ENCODE measurements around the gene HS1BP3. TPM values are rescaled to one million over a fixed set of nuclear protein-coding genes. Genes with fewer than 3 reads are reported as not detected.

Gene HS1BP3
- polyA plus RNA-seq, 4 donors, result 15.9 to 22.5 (median 20.5) TPM

DNA sequence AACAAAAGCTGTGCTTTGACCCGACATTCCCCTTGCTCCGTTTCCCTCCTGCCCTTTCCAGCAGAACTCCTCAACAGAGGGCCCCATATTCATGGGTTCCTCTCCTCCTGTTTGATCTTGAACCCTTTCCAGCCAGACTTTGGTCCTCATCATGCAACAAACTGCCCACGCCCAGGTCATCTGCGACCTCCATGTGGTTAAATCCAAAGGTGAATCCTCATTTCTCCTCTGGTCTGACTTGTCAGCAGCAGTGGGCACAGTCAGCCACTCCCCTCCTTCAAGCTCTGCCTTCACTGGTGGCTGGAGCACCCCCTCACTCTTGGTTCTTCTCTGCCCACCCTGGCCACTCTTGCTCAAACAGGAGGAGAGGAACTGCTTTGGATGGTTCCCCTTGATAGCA lies 2.7 kb downstream of the HS1BP3 start:
- DNase-seq (ENCODE audit: low read depth in 4 of 4, low spot score in 2 of 4), result no peak

DNA sequence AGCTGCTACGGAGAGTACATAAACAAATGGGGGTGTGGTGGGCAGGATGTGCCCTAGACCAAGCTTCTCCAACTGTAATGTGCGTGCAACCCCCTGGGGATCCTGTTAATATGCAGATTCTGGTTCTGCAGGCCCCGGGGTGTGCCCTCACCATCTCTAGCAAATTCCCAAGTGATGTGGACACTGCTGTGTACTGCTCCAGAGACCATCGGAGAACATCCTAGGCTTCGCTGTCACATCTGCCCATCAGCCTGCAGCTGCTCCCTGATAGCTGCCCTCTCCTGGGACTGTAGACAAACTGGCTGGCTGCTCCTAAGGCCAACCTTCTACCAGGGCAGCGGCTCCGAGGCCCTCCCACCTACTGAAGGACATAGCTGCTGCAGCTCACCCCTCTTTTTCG lies 3.2 kb downstream of the HS1BP3 start:
- DNase-seq (ENCODE audit: low read depth in 4 of 4, low spot score in 2 of 4), result no peak

DNA sequence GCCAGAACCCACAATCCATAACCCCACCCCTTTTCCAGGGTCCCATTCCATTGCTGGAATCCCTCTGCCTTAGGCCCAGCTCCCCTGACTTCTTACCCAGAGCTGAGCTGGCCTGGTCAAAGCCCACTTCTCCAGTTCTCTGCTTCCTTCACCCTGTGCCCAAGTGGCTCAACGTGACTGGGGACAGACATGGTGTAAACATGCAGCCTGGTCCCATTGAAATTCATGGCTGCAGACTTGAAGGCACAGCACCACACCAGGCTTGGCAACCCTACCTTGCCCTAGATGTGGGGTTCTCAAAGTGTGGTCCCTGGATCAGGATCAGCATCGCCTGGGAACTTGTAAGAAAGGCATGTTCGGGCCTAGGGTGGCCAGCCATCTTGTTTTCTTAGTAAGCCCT lies 3.7 kb downstream of the HS1BP3 start:
- DNase-seq (ENCODE audit: low read depth in 4 of 4, low spot score in 2 of 4), result no peak

DNA sequence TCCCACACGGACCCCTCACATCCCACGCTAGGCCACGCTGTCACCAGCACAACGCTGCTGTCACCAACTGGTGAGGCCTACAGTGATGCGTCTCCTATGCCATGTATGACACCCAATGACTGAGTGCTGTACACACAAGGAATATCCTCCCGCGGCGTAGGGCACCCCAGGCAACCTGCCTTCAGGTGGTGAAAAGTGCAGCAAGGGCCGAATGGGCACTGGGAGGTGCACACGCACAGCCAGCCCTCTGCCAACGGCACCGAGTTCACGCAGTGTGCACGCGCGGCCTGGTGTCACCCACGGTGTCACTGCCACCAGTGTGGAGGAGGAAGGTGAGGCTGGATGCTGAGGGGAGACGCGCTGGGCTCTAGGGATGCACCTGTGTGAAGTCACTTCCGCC lies 4.5 kb downstream of the HS1BP3 start:
- DNase-seq (ENCODE audit: low read depth in 4 of 4, low spot score in 2 of 4), result no peak

DNA sequence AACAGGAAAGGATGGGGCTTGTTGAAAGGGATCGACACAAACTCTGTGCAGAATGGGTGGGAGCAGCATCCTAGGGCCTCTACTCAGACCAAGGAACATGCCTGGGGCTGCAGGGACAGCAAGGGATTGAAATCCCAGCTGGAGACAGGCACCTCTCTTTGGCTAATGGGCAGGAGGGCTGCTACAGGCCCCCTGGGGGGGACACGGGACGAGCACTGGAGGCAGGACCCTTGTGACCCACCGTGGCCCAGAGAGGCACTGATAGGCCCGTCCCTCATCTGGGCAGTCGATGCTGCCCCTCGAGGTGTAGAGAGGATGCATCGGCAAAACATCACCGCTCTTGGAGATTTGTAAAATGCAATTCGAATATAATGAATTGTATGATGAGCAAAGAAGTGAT lies 5.1 kb downstream of the HS1BP3 start:
- DNase-seq (ENCODE audit: low read depth in 4 of 4, low spot score in 2 of 4), result no peak

DNA sequence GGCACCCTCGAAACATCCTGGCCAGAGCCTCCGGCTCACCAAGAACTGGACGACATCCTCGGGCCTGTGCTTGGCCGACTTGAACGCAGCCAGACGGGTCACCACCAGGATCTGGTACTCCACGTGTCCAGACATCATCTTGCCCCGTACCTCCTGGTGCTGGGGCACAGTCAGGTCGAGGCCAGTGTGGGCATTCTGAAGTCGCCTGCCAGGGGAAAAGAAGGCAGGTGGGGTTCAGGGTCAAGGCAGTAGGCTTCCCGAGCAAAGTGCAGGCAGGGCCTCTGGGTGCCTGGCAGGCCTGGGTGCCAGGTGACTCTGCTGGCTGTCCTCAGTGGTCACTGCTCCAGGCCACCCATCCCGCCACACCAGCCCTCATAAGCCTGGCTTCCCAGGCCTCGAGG lies 5.6 kb downstream of the HS1BP3 start:
- no peak for DNase-seq (ENCODE audit: low read depth in 4 of 4, low spot score in 2 of 4)

DNA sequence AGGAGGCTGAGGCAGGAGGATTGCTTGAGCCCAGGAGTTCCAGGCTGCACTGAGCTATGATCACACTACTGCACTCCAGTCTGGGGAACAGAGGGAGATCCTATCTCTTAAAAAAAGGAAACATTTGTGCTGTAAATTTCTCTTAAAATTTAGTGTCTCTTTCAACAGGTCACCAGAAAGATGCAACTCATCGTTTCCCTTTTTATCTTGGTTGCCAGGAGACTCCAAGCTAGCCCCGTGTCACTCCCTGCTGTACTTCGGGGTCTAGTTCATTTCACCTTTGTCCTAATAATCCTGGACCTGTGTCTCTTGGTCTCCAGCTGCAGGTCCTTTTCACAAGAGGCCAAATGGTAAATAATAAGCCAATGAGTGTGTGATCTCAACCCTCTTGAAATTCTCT lies 7.1 kb downstream of the HS1BP3 start:
- no peak for DNase-seq (ENCODE audit: low read depth in 4 of 4, low spot score in 2 of 4)

DNA sequence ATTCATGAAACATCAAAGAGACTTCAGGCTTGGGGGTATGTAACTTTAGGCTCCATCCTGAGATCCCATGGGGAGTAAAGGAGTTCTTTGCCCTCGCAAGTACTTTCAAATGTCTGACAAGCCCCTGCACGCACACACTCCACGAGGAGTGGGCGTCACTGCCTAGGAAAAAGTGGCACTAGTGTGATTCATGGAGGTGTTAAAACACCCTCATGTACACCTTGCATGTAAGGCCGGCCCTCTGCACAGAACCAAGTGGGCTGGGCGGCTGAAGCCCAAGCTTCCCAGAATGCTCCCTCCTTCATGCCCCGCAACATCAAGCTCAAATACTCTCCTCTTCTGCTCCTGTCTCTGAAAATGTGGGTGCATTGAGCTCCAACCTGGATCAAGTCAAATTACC lies 7.8 kb downstream of the HS1BP3 start:
- no peak for DNase-seq (ENCODE audit: low read depth in 4 of 4, low spot score in 2 of 4)

DNA sequence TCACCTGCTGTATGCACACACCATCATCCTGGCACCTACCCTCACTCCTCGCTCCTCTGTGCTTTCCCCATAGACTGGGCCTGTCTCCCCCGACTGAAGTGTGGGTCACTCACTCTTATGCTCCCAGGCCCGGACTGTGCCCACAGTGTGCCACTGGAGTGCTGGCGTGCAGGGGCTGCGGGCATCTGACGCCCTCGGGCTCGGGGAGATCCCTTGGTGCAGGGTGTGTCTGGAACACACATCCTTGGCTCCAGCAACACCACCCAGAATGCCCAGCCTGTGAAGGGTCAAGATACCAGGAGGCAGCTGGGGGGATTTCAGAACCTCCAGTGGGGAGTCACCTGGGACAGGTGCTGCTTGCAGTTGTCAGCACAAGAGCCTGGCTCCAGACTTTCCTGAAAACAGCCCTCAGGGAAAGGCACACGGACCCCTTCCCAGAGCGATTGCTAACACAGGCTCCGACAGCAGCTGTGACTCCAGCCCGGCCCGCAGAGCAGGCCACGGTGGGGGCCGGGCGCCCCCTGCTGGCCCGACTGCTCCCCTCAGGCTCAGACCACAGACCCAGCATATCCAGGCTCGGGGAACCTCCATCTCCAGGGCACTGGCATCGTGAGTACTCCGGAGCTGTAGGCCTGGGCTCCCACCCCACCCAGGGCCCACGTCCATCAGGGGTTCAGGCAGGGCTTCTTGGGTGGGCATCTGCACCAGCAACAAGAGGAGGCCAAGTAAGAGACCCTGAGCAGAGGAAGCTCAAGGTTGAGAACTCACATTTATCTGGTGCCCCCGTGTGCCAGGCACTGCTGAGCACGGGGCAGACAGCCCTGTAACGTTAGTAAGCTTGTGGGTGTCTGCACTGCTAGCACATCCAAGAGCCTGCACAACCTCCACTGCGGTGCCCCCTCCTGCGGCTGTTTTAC lies 8.6 kb downstream of the HS1BP3 start:
- no peak for DNase-seq (ENCODE audit: low read depth in 4 of 4, low spot score in 2 of 4)

DNA sequence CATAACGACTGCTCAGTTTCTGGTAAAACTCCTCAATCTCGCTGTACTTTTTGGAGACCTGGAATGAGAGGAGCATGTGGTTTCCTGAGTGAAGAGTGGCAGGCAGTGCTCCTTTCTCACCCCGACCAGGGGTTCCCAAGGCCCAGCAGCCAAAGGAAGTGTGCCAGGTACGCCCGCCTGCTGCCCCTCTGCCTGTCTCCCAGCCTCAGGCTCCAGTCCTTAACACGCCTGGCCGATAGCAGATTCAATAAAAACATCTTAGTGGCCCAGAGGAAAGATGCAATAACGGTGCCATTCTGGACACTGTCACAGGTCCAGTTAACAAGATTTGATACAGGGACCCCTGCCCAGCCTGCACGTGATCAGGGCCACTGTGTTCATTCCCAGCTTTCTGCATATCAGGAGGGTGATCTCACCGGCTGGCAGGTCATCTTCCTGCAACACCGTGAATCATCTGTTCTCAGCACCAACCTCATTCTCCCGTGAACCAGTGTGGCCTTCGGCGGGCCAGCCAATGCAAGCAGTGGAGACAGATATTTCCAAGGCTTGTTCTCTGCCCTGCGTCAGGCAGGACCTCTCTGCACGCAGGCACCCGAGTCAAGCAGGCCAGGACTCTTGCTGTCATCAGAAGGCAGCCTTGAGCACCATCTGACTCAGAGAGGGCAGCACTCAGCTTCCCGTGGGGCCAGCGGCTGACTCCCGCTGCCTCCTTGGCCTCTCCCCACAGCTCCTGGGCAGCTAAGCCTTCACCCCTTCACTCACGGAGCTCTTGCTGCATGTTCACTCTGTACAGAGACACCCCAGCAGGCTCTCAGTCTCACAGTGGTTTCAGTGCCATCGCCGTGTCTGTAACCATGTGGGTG lies 9.5 kb downstream of the HS1BP3 start:
- DNase-seq (ENCODE audit: low read depth in 4 of 4, low spot score in 2 of 4), result no peak

DNA sequence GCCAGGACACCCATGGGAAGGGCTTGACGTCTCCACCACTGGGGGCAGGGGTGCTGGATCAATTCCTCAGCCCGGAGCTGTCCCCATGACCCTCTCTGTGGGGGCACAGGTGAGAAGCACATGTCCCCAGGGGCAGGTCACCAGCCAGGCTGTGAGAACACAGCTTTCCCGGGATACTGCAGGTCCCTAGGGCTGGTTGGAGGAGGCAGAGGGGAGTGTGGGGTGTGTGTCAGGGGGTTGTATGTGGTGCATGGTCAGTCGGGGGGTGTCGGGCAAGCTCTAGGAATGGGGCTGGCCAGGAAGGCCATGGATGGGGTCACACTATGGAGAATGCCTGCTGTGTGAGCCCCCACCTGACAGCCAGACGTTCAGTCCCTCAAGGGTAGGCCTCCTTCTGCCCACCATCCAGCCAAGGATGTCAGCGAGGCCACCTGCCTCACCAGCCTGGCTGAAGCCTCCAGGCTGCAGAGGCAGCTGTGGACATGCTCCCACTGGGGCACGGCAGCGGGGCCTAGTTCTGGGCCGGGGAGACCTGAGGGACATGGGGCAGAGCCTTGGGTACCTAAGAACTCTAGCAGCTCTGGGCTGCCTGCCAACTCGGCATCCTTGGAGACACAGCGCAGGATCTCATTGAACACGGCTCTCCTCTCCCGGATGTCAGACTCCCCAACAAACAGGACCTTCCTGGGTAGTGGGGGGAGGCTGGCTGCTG lies 10.3 kb downstream of the HS1BP3 start:
- DNase-seq (ENCODE audit: low read depth in 4 of 4, low spot score in 2 of 4), result no peak

DNA sequence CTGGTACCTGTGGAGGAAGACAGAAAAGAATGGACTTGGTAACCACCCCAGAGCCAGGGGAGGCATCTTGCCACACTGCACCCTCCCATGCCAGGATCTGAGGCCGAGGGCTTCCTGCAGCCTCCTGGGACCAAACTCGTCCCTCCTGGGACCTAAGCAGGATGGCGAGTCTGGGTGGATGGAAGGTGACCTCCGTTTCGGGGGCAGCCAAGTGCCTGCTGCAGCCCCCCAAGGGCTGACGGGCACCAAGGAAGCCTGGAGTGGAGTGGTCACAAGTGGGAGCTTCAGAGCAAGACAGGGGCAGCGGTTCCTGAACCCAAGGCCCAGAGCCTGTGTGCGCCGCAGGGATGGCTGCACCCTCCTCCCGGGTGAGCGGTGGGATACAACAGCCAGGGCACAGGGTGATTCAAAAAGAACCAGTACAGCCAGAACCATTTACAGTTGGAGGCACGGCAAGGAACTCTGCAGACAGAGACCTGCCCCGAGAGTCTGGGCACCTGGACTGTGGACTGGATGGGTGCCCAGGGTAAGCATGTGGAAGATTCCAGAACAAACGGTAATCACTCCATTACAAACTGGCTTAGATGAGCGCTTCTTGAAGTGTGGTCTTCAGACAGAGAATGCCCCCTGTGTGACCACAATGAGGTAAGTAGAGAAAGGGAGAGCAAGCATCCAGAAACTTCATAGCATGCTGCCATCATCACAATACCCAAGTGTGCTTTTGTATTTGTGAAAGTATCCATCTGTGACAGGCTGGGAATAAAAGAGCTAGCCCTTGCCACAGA lies 12.1 kb downstream of the HS1BP3 start:
- no peak for DNase-seq (ENCODE audit: low read depth in 4 of 4, low spot score in 2 of 4)

DNA sequence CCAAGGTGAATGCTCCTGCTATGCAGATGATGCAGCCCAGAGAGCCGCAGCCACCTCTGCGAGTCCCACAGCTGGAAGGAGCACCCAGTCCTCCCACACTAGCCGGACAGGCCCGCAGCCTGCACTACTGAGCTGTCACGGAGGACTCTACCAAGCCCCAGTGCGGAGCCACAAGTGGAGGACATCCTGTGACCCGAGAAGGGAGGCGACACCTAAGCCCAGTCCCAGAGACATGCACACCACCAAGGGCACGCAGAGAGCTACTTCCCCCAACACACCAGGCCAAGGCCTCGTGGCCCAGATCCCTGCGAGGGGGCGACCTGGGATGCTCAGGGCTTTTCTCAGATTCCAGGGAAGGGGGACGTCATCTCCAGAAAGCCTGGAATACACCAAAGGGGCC lies 12.9 kb downstream of the HS1BP3 start:
- DNase-seq (ENCODE audit: low read depth in 4 of 4, low spot score in 2 of 4), result no peak

DNA sequence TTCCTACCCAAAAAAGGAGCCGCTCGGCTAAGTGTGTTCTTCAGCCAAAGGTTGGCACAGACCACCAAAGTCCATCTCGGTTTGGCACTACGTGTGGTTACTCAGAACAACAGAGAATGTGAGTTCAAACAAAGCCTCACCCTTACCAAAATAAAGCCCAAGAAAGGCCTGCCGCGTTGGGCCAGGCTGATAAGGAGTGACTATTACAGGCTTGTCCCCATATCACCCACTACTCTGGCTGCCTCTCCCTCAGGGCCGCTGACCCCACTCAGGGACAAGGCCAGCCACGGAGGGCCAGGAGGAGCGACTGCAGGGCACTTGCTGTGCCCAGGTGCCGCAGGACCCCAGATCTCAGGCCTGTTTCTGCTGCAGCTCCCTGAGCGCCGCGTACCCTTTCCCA lies 13.8 kb downstream of the HS1BP3 start:
- DNase-seq (ENCODE audit: low read depth in 4 of 4, low spot score in 2 of 4), result no peak

DNA sequence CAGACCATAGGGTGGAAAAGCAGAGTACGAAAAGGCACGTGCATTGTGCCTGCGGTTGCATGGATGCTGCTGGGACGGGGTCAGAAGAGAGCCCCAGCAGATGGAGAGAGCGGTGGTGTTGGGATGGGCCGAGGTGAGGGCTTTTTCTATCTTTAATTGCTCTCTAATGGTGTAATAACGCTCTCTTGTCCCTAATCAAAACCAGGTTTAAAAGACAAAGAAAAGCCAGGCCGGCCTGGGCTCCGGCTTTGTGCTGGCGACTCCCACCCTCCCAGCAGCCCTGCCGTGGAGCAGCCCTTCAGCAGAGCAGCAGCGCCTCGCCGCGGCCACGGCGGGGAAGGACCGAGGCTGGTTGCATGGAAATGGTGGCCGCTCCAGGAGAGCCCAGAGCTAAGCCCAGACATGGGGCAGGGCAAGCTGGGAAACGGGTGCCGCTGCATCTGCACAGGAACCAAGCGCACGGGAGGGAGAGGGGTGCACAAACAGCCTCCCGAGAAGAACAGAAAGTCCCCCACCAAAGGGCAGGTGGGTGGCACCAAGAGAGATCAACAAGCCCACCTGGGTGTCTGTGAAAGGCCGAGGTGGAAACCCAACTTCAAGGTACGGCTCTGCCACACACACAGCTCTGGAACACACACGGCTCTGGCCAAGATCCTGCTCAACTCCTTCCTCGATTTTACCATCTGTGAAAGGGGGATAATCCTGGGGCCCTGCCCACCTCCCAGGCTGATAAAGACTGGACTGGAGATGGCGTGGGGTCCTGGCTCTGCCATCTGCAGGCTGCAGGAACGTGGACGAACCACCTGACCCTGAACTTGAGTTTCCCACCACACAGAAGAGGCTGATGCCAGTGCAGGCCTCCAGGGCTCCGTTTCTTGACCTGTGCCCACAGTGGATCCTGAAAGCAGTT lies 15.0 kb downstream of the HS1BP3 start:
- peak in 2 of 4 donors; percentile 63 to 69 for DNase-seq (ENCODE audit: low read depth in 4 of 4, low spot score in 2 of 4)

DNA sequence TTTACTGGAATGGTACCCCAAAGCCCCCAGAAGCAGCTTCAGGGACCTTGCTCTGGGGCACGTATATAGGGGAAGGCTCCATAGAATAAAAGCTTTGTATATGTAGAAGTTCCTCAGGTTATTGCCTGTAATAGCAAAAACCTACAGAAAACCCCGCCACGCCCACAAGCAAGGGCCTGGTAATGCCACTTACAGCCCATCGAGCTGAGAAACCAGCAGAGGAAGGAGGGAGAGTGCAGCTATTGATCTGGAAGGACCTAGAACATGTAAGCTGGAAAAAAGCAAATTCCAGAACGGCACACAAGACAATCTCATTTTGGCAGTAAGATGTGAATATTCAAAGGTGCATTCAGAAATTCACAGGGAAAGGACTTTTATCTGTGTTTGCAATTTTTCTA lies 15.8 kb downstream of the HS1BP3 start:
- no peak for DNase-seq (ENCODE audit: low read depth in 4 of 4, low spot score in 2 of 4)

DNA sequence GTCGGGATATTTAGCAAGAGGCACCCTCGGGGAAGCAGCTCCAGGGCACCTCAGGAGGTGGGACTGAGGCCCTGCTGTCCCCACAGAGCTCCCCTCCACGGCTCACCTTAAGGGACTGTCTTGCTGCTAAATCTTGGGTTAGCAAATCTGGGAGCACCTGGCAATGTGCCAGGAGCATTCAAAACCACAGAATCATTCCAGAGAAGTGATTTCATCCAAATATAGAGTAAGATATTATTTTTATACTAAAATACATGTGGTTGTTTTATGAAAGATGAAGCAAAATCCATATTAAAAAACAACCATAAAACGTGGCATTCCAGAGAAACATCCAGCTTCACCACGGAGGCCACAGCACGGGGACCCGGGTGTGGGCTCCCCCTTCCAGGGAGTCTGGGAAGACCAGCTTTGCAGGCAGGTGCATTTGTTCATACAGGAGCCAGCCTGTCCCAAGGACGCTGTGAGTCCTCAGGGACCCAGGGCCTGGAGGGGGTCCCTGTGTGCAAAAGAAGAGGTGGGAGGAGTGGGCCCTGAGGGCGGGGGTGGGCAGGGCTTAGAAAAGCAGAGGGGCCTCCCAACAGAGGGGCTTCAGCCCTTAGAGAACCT lies 16.3 kb downstream of the HS1BP3 start:
- DNase-seq (ENCODE audit: low read depth in 4 of 4, low spot score in 2 of 4), result no peak

DNA sequence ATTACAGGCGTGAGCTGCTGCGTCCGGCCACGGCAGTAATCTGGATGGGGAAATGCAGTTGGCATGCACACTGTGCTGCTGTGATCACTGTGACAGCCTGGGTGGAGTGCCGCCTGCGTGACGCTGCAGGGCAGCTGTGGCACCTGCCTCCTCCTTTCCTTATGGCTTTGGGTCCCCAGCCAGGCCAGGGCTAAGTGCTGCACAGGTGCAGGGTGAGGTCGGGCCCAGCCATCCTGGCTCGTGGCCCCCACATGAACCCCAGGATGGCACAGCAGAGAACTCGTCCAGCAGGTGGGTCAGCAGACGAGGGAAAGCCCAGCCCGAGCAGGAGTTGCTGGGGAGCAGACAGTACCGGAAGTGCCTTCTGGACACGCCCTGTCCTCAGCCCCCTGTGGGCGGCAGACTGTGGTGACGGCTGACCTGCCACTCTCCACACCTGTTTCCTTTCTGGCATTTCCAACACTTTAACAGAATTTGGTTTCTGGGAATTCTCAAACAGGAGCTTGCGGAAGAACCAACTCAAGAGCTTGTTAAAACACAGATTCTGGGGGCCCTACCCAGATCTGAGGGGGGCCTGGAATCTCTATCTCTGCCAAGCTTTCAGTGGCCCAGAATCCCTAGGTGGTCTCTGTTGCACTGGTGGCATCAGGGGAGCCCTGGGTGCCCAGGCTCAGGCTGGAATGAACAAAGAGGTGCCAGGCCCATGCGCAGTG lies 16.9 kb downstream of the HS1BP3 start:
- DNase-seq (ENCODE audit: low read depth in 4 of 4, low spot score in 2 of 4), result no peak

All from left renal cortex interstitium (tissue), 4 donors.